Activated gamma-delta T cell treated with anti-CD3 and anti-CD28 coated beads, Interleukin-2, amount 50 U/mL, for 16 hours (primary cell): ENCODE results near the gene PTPN11.
"Not testable (repeated sequence)": the region's sequence is repeated elsewhere in the genome, so short reads cannot be mapped to it uniquely, and the experiment has no call there.

ENCODE experiments used
- DNase-seq: peaks from one replicate; pipeline ENCODE4 v3.0.0-alpha.2; 2020; ENCODE audit warnings: low read depth

The PTPN11 gene

GRCh38 chr12:112418608-112419296 is at the start of gene PTPN11:
PTPN11 (plus strand) TSS chr12:112418947; CDS start chr12:112419112, 165 bp downstream.
- peak; percentile 85 for DNase-seq

- no peak for DNase-seq
Observed at GRCh38 chr12:112370199-112370598, 48.5 kb upstream of the PTPN11 start.

- DNase-seq, result no peak
Observed at GRCh38 chr12:112370868-112371510, 47.8 kb upstream of the PTPN11 start.

GRCh38 chr12:112374166-112374740 is 44.5 kb upstream of the PTPN11 start:
- DNase-seq, result no peak

GRCh38 chr12:112375105-112375504 is 43.6 kb upstream of the PTPN11 start:
- no peak for DNase-seq

- no peak for DNase-seq
Observed at GRCh38 chr12:112380663-112381405, 37.9 kb upstream of the PTPN11 start.

GRCh38 chr12:112381406-112381882 is 37.3 kb upstream of the PTPN11 start:
- peak; percentile 26 for DNase-seq

GRCh38 chr12:112381883-112382796 is 36.6 kb upstream of the PTPN11 start, which contains the start of gene HECTD4:
HECTD4 (minus strand) TSS chr12:112382431; CDS start chr12:112382128, 303 bp downstream.
- DNase-seq, result peak; percentile 88

GRCh38 chr12:112382866-112383265 is 35.9 kb upstream of the PTPN11 start:
- no peak for DNase-seq

- DNase-seq, result no peak
Observed at GRCh38 chr12:112386726-112387125, 32.0 kb upstream of the PTPN11 start.

GRCh38 chr12:112389228-112389627 is 29.5 kb upstream of the PTPN11 start:
- no peak for DNase-seq

GRCh38 chr12:112389922-112390654 is 28.7 kb upstream of the PTPN11 start:
- not testable (repeated sequence) for DNase-seq

- no peak for DNase-seq
Observed at GRCh38 chr12:112393328-112393727, 25.4 kb upstream of the PTPN11 start.

- DNase-seq, result no peak
Observed at GRCh38 chr12:112401054-112401453, 17.7 kb upstream of the PTPN11 start.

- no peak for DNase-seq
Observed at GRCh38 chr12:112401903-112402498, 16.7 kb upstream of the PTPN11 start.

GRCh38 chr12:112406519-112407488 is 11.9 kb upstream of the PTPN11 start:
- no peak for DNase-seq

- DNase-seq, result not testable (repeated sequence)
Observed at GRCh38 chr12:112407683-112408082, 11.1 kb upstream of the PTPN11 start.

- no peak for DNase-seq
Observed at GRCh38 chr12:112408621-112409020, 10.1 kb upstream of the PTPN11 start.
